Measurements from ENCODE around the gene CDKL4.
"Not testable (repeated sequence)": the region's sequence is repeated elsewhere in the genome, so short reads cannot be mapped to it uniquely, and the experiment has no call there.

The CDKL4 gene

DNA sequence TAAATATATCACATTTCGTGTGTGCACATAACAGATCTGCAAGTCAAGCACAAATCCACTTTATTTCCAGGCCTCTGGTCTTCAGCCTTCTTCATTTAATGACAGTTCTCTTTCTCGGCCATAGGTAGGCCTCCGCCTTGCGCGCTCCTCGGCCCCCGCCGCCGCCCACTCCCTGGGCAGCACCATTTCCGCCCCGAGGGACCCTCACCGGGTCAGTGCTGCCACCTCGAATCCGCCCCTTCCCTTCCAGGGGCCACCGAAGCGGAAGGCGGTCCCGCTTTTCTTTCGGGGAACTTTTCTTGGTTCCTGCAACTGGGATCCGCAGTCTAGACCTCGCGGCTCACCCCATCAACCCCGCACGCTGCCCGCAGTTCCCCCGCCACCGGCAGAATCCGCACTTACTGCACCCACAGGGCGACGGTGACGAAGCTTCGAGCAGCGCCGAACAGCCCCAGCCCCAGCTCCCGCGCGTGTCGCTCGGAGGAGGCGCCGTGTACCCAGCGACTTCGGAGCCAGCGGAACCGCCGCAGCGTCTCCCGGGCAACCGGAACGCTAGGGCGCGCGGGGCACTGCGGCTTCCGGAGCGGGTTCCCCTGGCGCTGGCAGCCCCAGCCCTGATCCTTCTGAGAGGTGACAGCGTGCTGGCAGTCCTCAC is at the start of gene CDKL4:
Gene CDKL4, minus strand, starts transcription at position 502 of the 655 bp plus-strand sequence.
- peak; percentile 39 for DNase-seq

DNA sequence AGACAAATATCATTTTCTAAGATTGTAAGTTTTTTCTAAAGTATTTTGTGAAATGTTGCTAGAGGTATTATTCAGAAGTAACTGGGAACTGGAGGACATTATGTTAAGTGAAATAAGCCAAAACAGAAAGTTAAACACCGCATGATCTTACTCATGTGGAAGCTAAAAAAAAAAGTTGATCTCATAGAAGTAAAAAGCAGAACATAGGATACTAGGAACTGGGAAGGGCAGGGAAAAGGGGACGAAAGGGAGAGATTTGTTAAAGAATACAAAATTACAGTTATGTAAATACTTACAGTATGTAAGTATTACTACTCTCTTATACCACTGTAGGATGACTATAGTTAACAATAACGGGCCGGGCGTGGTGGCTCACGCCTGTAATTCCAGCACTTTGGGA is 46.7 kb upstream of the CDKL4 start:
- no peak for DNase-seq

DNA sequence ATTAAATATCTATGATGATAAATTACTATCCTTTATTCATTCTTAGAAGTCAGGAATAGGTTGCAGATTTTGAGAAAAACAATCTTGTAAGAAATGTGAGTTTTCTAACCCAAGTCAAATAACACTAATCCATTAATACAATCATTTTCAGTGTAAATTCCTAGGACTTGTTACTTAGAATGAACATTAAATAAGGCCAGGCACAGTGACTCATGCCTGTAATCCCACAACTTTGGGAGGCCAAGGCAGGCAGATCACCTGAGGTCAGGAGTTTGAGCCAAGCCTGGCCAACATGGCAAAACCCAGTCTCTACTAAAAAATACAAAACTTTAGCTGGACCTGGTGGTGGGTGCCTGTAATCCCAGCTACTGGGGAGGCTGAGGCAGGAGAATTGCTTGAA is 45.8 kb upstream of the CDKL4 start:
- DNase-seq = no peak

DNA sequence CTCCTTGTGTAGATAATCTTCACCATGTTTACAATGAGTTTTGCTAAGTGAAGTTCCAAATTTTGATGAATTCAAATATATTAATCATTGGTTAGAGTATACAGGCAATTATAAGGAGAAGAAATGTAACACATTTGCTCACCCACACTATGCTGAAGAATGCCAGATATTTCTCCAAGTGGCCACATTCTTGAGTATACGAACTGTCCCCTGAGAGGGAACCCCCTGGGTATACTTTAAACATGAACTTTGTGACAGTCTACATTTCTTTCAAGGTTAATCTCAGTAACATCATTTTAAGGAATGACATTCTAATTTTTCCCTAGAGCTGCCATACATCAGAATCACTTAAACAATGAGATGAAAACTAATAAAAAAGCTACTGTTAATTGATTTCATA is 39.8 kb upstream of the CDKL4 start:
- no peak for DNase-seq

DNA sequence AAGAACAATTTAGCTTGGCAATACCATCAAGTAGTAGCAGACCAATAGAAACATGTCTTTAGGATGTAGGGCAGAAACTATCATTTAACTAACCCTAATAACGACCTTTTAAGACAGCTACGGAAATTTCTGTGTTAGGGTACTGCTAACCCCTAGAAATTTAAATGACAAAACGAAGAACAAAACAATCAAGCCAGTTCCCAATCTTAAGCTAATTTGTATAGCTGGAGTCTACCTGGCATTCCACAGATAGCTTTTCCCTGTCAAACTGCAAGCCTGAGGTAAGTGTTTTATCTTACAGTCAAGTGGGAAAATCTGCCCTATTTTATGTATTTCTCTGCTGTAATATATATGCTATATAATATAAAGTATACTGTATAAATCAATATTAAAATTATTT is 37.6 kb upstream of the CDKL4 start:
- no peak for DNase-seq

DNA sequence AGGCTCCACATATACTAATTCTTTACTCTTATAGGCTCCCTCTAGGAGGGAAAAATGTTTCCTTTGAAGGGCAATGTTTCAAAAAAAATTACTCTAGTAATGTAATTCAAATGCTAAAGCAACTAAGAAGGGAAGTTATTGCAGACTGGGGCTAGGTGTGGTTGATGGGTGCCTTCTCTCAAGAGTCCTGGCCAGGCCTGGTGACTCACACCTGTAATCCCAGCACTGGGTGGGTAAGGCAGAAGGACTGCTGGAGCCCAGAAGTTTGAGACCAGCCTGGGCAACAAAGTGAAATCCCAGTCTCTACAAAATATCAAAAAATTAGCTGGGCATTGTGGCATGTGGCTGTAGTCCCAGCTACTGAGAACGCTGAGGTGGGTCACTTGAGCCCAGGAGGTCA is 31.2 kb upstream of the CDKL4 start:
- no peak for DNase-seq

DNA sequence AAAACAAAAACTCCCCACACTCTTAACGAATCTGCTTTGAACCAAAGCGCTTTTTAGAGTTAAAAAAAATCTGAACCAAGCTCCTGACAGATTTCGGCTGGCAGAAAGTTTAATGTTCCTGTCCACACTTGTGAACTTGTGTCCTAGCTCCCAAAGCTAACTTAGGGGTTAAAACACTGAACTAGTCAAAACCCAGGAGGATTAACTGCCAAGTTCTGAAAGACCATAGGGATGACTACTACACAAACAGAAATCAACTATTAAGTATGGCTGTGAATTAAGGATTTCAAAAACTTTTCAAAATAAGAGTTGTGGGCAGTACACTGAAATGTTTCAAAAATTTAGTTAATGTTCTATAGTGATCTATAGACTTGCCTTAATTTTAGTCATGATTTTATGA is 26.2 kb upstream of the CDKL4 start:
- no peak for DNase-seq

DNA sequence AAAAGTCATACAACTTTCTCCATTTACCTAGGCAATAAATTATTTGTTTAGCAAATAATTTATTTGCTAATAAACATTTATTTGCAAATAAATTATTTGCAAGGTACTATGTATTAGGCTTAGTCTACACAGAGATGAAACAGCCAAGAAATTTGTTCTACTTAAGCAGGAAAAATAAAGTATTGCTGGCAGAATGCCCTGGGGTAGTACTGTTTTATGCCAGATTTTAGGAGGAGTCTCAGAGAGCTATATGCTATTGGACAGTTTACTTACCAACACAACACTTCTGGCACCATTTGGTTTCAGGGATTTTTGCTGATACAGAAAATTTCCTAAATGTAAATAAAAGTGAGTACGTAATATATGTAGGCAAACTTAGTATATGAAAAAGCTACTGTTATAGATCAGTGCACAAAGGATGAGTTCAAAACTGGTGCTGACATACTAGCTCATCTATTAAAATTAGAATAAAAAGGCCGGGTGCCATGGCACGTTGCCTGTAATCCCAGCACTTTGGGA is 23.2 kb upstream of the CDKL4 start:
- DNase-seq = no peak

DNA sequence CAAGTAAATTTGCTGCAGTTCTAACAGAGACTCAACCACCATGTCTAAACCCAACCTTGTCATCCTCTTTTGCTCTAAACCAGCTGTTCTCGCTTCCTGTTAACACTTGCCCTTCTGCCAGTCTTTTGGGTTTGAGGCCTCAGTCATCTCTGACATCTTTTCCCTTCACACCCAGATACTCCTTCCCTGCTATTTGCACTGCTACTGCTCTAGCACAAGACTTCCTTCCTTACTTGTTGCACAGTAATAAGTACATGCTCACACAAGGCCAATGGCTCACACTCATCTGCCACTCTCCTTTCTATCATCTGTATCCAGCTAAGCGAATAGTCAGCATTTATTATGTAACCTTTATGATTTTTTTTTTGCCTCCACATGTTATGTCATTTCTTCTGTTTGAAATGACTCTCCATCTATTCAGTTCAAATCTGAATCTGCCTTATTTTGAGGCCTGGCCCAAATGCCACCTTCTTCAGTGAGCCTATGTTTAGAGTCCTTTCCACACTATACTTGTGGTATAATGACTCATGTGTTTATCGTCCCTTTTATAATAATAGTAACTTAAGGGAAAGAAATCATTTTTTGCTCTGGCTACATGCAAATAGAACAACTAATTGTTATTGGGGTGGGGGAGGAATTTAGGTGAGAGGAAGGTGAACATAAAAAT is 22.5 kb upstream of the CDKL4 start:
- DNase-seq = no peak

DNA sequence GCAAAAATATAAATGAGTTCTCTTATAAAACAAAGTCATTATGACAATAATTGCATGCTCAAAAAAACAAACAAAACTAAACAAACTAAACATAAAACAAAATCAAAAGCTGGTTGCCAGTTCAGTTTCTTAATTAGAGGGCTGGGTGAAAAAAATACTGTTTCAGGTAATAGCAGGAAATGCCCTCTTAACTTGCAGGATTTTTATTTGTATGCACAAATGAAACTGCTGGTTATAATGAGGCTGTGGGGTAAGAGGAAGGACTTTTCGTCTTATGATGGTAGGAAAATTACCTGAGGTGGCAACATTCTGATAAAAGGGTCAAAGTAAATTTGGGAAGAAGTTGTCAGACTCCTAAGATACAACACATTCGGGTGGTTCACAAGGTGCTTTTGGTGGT is 21.5 kb upstream of the CDKL4 start:
- DNase-seq = no peak

DNA sequence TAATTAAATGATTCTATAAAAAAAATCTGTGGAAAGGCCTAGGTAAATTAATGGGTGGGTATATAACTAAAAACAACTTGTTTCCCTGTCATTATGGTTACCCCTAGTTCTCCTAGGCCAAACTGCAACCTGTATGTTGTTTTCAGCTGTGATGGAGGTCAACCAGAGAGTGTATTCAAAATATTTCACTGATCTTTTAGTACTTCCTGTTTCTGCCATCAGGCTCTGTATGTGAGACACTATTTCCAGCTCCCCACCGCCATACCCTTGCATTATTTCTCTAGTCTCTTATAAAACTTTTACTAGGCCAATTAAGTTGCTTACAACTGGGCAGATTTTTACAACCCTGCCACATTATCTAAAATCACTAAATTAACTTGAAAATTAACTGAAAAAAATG is 21.0 kb upstream of the CDKL4 start:
- no peak for DNase-seq

DNA sequence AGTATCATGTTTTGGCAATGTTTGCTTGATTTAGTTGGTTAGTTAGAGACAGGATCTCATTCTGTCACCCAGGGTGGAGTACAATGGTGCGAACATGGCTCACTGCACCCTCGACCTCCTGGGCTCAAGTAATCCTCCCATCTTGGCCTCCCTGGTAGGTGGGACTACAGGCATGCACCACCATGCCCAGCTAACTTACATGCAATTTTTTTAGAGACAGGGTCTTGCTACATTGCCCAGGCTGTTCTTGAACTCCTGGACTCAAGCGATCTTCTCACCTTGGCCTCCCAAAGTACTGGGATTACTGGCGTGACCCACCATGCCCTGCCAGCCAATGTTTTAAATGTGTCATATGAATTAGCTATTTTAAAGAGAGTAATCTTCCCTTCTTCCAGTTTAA is 16.3 kb upstream of the CDKL4 start:
- no peak for DNase-seq

DNA sequence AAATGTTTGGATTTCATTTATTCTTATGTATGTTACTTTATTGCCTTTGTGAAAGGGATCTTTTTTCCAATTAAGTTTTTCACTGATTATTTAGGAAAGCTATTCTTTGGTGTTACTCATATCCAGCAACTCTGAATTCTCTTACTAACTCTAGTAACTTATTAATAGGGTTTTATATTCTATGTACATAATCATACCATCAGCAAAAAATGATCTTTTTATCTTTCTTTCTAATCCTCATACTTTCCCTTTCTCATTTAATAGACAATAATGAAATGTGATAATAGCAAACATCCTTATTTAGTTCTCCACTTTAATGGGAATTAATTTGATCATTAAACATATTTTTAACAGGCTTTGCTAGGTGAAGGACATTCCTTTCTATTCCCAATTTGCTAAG is 12.3 kb upstream of the CDKL4 start:
- DNase-seq = no peak

DNA sequence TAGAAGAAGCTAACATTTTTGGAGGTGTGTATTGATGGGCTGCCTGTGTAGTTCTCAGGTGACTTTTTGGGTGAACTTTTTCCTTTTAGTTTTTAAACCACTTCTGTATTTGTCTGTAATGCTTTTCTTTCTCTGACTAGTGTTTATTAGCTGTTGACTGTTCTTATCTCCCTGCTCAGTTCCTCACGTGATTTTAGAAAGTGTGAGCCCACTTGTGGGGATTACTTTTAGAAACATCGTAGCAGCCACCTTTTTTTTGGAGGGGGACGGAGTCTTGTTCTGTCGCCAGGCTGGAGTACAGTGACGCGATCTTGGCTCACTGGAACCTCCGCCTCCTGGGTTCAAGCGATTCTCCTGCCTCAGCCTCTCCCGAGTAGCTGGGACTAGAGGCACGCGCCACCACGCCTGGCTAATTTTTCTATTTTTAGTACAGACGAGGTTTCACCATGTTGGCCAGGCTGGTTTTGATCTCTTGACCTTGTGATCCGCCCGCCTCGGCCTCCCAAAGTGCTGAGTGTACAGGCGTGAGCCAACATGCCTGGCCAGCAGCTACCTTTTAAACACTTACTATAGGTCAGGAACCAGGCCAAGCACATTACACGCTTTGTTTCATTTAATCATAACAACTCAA is 9.2 kb upstream of the CDKL4 start:
- no peak for DNase-seq

DNA sequence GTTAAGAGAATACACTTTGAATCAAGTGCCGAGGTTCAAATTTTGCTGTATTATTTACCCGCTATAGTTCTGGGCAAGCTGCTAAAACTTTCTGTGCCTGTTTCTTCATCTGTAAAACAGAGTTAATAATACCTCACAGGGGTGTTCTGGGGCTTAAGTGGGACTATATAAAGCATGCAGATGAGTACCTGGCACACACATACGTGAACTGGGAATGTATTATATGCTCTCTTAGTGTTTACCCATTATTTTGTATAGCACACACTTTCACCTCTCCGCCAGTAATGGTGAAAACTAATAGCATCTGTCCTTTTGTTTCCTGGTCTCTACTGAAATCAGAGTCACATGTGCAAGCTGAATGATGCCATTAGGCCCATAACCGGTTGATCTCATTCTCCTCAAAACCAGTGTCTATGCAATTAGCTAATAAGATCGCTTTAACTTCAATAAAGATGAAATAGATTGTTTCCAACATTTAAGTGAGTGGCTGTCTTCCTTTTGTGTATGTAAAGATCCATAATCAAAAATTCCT is 3.8 kb upstream of the CDKL4 start:
- DNase-seq = no peak

DNA sequence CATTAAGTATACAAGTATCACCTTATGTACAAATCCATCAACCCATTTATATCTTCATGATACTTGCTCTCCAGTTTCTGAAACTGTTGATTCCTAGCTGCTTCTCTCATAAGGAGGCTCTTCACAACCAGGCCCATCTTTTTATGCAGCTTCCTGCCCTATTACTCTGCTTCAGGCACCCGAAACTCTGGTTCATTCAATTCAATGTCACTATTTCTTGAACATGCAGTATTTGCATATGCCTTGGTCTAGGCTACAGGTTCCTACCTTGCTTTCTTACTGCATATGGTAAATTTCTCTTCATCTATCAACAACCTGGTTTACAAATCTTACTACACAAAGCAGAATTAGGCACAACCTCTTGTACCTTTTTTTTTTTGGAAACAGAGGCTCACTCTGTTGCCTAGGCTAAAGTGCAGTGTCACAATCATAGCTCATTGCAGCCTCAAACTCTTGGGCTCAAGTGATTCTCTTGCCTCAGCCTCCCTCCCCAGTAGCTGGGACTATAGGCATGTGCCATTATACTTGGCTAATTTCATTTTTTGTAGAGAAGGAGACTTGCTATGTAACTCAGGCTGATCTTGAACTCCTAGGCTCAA is 2.7 kb upstream of the CDKL4 start:
- DNase-seq = no peak

DNA sequence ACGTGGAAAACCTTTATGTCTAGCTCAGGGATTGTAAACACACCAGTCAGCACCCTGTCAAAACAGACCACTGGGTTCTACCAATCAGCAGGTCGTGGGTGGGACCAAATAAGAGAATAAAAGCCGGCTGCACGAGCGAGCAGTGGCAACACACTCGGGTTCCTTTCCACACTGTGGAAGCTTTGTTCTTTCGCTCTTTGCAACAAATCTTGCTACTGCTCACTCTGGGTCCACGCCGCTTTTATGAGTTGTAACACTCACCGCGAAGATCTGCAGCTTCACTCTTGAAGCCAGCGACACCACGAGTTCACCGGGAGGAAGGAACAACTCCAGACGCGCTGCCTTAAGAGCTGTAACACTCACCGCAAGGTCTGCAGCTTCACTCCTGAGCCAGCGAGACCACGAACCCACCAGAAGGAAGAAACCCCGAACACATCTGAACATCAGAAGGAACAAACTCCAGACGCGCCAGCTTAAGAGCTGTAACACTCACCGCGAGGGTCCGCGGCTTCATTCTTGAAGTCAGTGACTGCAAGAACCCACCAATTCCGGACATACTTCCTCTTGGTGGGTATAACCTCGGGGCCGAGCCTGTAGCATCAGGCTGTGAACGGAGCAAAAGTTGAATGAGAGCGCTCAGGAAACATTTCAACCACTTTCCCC is 1.3 kb upstream of the CDKL4 start:
- DNase-seq = peak; percentile 67

DNA sequence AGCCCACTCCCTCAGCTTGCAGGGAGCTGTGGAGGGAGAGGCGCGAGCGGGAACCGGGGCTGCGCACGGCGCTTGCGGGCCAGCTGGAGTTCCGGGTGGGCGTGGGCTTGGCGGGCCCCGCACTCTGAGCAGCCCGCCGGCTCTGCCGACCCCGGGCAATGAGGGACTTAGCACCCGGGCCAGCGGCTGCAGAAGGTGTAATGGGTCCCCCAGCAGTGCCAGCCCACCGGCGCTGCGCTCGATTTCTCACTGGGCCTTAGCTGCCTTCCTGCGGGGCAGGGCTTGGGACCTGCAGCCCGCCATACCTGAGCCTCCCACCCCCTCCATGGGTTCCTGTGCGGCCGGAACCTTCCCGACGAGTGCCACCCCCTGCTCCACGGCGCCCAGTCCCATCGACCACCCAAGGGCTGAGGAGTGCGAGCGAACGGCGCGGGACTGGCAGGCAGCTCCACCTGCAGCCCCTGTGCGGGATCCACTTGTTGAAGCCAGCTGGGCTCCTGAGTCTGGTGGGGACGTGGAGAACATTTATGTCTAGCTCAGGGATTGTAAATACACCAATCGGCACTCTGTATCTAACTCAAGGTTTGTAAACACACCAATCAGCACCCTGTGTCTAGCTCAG is 582 bp upstream of the CDKL4 start:
- not testable (repeated sequence) for DNase-seq

DNA sequence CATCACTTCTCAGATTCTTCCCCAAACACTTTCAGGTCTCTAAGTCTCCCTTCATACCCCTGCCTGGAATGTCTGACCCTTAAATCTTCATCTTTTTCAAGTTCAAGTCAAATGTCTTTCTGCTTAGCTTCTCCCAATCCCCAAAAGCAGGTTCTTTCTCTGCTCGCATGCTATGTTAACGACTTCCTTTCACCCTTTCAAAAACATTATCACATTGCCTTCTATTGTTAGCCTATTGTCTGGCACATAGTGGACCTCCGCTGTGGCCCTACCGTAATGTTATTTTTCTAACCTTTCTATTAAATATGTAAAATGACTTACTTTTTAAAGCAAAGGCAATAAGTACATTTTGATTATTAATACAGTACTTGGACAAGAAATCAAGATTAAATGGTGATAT is 2.2 kb downstream of the CDKL4 start:
- no peak for DNase-seq

DNA sequence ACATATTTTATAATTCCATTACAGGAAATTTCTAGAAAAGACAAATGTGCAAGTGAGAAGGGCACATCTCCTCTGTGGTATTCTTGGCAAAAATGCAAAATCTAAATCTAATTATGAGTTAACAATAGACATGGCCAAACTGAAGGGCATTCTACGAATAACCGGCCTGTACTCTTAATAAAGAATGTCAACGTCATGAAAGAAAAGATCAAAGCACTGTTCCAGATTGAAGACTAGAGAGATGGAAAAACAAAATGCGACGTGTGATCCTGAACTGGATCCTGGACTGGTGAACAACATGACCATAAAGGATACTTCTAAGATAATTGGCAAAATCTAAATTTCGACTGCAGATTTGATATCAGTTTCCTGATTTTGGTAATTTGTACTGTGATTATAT is 3.0 kb downstream of the CDKL4 start:
- no peak for DNase-seq

DNA sequence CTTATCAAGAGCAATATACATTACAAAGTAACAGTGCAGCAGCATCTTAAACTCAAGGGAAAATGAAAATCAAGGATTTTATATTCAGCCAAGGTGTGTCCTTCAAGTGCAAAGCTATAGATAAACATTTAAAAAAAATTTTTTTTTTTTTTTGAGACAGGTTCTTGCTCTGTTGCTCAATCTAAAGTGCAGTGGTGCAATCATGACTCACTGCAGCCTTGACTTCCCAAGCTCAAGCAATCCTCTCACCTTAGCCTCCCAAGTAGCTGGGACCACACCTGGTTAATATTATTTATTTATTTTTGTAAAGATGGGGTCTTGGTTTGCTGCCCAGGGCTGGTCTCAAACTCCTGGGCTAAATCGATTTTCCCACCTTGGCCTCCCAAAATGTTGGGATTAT is 9.0 kb downstream of the CDKL4 start:
- DNase-seq = no peak

DNA sequence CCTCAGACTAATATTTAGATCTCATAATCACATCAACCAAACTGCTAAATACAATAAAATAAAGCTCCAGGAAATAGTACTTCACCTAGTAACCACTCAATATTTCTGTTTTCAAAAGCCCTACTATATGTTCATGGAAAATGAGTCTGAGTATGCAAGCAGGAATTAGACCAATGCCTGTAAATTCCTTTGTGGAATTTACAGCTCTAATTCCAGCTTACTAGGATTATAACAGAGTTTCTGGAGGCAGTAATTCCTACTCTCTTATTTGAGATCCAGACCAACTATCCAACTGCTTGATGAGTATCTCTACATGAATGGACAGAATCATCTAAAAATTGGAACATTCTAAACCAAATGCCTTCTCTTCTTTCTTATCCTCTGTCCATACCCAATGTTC is 11.6 kb downstream of the CDKL4 start:
- DNase-seq = no peak
